SK-N-SH treated with all-trans-retinoic acid at 6 μM for 48 hours (cell line): ENCODE measurements around the gene KRT85.

Experiments
- CSDC2 ChIP-seq: fragments of 250-450 bp; sonication (Bioruptor Pico); IDR thresholded peaks from 2 replicates; pipeline ENCODE4 v1.5.0; 2020; ENCODE audit warnings: mild to moderate bottlenecking, moderate library complexity
- GLIS3 ChIP-seq: fragments of 250-450 bp; sonication (Bioruptor Pico); IDR thresholded peaks from 2 replicates; pipeline ENCODE4 v1.5.0; 2020; ENCODE audit warnings: mild to moderate bottlenecking, moderate library complexity
- ISL1 ChIP-seq: fragments of 250-450 bp; sonication (Bioruptor Pico); IDR thresholded peaks from 2 replicates; pipeline ENCODE4 v2.1.2; 2022; ENCODE audit warnings: mild to moderate bottlenecking, moderate library complexity
- TCF4 ChIP-seq: fragments of 250-450 bp; sonication (Bioruptor Pico); IDR thresholded peaks from 2 replicates; pipeline ENCODE4 v1.8.0; 2021; ENCODE audit warnings: mild to moderate bottlenecking, moderate library complexity, borderline replicate concordance
- TSHZ2 ChIP-seq: fragments of 250-450 bp; sonication (Bioruptor Pico); IDR thresholded peaks from 2 replicates; pipeline ENCODE4 v1.5.0; 2020; ENCODE audit warnings: mild to moderate bottlenecking, moderate library complexity
- ZFP3 ChIP-seq: fragments of 250-450 bp; sonication (Bioruptor Pico); IDR thresholded peaks from 2 replicates; pipeline ENCODE4 v1.5.0; 2020; ENCODE audit warnings: mild to moderate bottlenecking, moderate library complexity
- ZFP30 ChIP-seq: fragments of 450-650 bp; formaldehyde crosslinking; IDR thresholded peaks from 2 replicates; pipeline ENCODE4 v1.5.0; 2022; ENCODE audit warnings: mild to moderate bottlenecking, moderate library complexity
- ZNF70 ChIP-seq: fragments of 450-650 bp; formaldehyde crosslinking; IDR thresholded peaks from 2 replicates; pipeline ENCODE4 v1.5.0; 2020; ENCODE audit warnings: mild to moderate bottlenecking, moderate library complexity
- TF ChIP-seq, protein P1 (sequence below): fragments of 250-450 bp; sonication (Bioruptor Pico); IDR thresholded peaks from 2 replicates; pipeline ENCODE4 v1.8.0; 2020; ENCODE audit warnings: mild to moderate bottlenecking, moderate library complexity, borderline replicate concordance
- TF ChIP-seq, protein P2 (sequence below): fragments of 250-450 bp; sonication (Bioruptor Pico); IDR thresholded peaks from 2 replicates; pipeline ENCODE4 v1.5.1; 2020; ENCODE audit warnings: low read depth, mild to moderate bottlenecking, moderate library complexity

- TF ChIP-seq, protein P1, sequence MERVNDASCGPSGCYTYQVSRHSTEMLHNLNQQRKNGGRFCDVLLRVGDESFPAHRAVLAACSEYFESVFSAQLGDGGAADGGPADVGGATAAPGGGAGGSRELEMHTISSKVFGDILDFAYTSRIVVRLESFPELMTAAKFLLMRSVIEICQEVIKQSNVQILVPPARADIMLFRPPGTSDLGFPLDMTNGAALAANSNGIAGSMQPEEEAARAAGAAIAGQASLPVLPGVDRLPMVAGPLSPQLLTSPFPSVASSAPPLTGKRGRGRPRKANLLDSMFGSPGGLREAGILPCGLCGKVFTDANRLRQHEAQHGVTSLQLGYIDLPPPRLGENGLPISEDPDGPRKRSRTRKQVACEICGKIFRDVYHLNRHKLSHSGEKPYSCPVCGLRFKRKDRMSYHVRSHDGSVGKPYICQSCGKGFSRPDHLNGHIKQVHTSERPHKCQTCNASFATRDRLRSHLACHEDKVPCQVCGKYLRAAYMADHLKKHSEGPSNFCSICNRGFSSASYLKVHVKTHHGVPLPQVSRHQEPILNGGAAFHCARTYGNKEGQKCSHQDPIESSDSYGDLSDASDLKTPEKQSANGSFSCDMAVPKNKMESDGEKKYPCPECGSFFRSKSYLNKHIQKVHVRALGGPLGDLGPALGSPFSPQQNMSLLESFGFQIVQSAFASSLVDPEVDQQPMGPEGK (CRISPR knock-in tag) = no peak
- TF ChIP-seq GLIS3 (CRISPR knock-in tag) (no peak), ZNF70 (CRISPR knock-in tag) (no peak), ZFP3 (CRISPR knock-in tag) (no peak), CSDC2 (no peak), ZFP30 (CRISPR knock-in tag) (no peak), TSHZ2 (CRISPR knock-in tag) (no peak), TCF4 (CRISPR knock-in tag) (no peak), ISL1 (CRISPR knock-in tag) (no peak)
- TF ChIP-seq, protein P2, sequence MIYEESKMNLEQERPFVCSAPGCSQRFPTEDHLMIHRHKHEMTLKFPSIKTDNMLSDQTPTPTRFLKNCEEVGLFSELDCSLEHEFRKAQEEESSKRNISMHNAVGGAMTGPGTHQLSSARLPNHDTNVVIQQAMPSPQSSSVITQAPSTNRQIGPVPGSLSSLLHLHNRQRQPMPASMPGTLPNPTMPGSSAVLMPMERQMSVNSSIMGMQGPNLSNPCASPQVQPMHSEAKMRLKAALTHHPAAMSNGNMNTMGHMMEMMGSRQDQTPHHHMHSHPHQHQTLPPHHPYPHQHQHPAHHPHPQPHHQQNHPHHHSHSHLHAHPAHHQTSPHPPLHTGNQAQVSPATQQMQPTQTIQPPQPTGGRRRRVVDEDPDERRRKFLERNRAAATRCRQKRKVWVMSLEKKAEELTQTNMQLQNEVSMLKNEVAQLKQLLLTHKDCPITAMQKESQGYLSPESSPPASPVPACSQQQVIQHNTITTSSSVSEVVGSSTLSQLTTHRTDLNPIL = no peak
Measured at GRCh38 chr12:52381206-52381605, 13.9 kb upstream of the KRT85 start.
